Measurements from ENCODE around the gene FBXO2. TPM values are rescaled to one million over a fixed set of nuclear protein-coding genes. Genes with fewer than 3 reads are reported as not detected.

Gene FBXO2
- total and polyA plus RNA-seq, 9 of the 15 experiments (the other 6 are each of a cell fraction or from before 2014, with no cell fraction given) = 0.04 to 1.9 (median 0.27) TPM

DNA sequence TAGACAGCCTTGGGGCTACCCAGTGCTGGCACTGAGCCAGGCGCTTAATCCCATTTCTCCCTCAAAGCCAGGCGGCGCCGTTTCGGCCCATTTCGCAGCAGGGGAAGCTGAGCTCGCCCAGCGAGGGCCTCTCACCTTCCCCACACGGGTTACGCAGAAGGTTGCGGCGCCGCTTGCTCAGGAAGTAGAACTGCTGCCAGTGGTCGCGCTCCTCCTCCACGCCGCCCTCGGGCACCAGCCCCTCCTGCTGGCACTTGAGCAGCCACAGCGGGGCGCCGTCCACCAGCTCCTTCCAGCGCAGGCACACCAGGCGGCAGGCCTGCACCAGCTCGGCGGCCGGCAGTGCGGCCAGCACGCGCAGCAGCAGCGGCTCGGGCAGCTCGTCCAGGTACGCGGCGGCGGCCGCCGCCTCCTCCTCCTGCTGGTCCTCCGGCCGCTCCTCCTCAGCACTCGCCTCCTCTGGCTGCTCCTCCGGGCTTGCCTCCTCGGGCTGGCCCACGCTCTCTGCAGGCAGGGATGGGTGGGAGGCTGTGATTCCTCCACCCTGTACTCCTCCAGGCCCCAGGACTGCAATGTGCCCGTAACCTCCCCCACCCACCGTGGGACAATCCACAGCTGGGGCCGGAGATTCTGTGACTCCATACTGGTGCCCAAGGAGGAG lies 3.8 kb downstream of the FBXO2 start (continued):
- TF ChIP-seq MGA (IDR thresholded peaks at IDR 0.05) (peak; percentile 63), SAFB (IDR thresholded peaks at IDR 0.05; ENCODE audit: borderline replicate concordance, low read depth, low read length) (0 out of 2 replicates have a peak, but pooled peaks have one; percentile 21), IRF9 (tag; IDR thresholded peaks at IDR 0.05) (no peak)
- TF ChIP-seq, protein P1, sequence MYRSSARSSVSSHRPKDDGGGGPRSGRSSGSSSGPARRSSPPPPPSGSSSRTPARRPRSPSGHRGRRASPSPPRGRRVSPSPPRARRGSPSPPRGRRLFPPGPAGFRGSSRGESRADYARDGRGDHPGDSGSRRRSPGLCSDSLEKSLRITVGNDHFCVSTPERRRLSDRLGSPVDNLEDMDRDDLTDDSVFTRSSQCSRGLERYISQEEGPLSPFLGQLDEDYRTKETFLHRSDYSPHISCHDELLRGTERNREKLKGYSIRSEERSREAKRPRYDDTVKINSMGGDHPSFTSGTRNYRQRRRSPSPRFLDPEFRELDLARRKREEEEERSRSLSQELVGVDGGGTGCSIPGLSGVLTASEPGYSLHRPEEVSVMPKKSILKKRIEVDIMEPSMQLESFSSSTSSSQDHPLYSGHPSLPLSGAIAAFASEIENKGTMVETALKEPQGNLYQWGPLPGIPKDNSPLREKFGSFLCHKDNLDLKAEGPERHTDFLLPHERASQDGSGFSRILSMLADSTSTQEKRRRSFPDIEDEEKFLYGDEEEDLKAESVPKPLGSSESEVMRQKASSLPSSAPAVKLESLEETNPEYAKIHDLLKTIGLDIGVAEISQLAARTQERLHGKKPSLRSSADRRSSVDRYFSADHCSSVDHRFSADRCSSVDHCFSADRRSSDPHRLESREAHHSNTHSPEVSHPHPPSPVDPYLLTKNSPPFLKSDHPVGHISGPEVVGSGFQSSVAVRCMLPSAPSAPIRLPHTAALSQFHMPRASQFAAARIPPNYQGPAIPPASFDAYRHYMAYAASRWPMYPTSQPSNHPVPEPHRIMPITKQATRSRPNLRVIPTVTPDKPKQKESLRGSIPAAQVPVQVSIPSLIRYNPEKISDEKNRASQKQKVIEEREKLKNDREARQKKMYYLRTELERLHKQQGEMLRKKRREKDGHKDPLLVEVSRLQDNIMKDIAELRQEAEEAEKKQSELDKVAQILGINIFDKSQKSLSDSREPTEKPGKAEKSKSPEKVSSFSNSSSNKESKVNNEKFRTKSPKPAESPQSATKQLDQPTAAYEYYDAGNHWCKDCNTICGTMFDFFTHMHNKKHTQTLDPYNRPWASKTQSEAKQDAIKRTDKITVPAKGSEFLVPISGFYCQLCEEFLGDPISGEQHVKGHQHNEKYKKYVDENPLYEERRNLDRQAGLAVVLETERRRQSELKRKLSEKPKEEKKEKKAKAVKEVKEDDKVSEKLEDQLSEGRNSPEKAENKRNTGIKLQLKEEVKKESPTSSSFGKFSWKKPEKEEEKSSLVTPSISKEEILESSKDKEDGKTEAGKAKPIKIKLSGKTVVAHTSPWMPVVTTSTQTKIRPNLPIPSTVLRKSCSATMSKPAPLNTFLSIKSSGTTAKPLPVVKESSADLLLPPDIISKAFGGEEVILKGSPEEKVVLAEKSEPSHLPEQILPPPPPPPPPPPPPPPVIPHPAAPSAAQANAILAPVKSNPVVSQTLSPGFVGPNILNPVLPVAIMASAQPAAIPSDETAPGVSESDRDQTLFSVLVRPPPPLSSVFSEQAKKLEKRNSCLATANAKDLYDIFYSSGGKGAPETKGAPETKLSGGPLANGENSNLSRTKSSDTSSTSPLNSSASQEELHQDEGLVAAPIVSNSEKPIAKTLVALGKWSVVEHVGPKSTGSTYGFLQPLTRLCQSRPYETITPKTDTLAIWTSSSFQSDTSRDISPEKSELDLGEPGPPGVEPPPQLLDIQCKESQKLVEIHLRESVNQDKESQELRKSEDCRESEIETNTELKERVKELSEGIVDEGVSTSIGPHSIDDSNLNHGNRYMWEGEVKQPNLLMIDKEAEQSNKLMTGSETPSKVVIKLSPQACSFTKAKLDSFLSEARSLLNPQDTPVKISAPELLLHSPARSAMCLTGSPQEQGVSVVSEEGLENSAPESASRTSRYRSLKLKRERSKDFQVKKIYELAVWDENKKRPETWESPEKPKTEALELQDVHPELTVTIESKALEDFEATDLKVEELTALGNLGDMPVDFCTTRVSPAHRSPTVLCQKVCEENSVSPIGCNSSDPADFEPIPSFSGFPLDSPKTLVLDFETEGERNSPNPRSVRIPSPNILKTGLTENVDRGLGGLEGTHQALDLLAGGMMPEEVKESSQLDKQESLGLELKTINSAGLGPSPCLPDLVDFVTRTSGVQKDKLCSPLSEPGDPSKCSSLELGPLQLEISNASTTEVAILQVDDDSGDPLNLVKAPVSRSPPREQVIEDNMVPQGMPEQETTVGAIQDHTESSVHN (IDR thresholded peaks at IDR 0.05; ENCODE audit: borderline replicate concordance in 1 of 2, low read depth in 1 of 2) = no peak

All from K562 (cell line).